HEK293 (cell line): ENCODE measurements around the gene ATP6V0B.

ENCODE experiments used
- GLI2 ChIP-seq: fragments of 450-650 bp; formaldehyde crosslinking; IDR thresholded peaks from 2 replicates; pipeline ENCODE4; 2017; ENCODE audit warnings: missing biosample characterization, missing genetic modification characterization, low read depth, borderline replicate concordance
- GLIS1 ChIP-seq: fragments of 450-650 bp; formaldehyde crosslinking; IDR thresholded peaks from 2 replicates; pipeline ENCODE4 v1.5.1; 2016; ENCODE audit warnings: missing biosample characterization, missing genetic modification characterization
- HOXA7 ChIP-seq: sonication (generic); formaldehyde crosslinking; IDR thresholded peaks from 2 replicates; pipeline ENCODE4 v1.8.1; 2022; ENCODE audit warnings: missing genetic modification reagents, borderline replicate concordance
- KLF16 ChIP-seq: fragments of 450-650 bp; formaldehyde crosslinking; IDR thresholded peaks from 2 replicates; pipeline ENCODE4 v1.5.1; 2017; ENCODE audit warnings: missing biosample characterization, missing genetic modification characterization
- KLF7 ChIP-seq: fragments of 450-650 bp; formaldehyde crosslinking; IDR thresholded peaks from 2 replicates; pipeline ENCODE4 v1.5.1; 2016; ENCODE audit warnings: missing biosample characterization, missing genetic modification characterization, borderline replicate concordance
- MYNN ChIP-seq: fragments of 450-650 bp; formaldehyde crosslinking; IDR thresholded peaks from 2 replicates; pipeline ENCODE4 v1.5.1; 2016; ENCODE audit warnings: missing biosample characterization, missing genetic modification characterization, borderline replicate concordance
- OSR2 ChIP-seq: fragments of 450-650 bp; formaldehyde crosslinking; IDR thresholded peaks from 2 replicates; pipeline ENCODE4 v1.5.1; 2016; ENCODE audit warnings: missing biosample characterization, missing genetic modification characterization
- REPIN1 ChIP-seq: fragments of 450-650 bp; formaldehyde crosslinking; IDR thresholded peaks from 2 replicates; pipeline ENCODE4 v1.5.1; 2017; ENCODE audit warnings: missing biosample characterization, missing genetic modification characterization, low read depth
- TCF7L2 ChIP-seq: IDR thresholded peaks from 2 replicates; pipeline ENCODE4 v1.6.1; 2011; ENCODE audit warnings: low read depth, mild to moderate bottlenecking, inconsistent platforms, low read length, moderate library complexity, borderline replicate concordance
- TRIM28 ChIP-seq: IDR thresholded peaks from 2 replicates; pipeline ENCODE4 v1.6.1; 2011; ENCODE audit warnings: low read length, control low read depth, borderline replicate concordance
- TSHZ1 ChIP-seq: fragments of 450-650 bp; formaldehyde crosslinking; IDR thresholded peaks from 2 replicates; pipeline ENCODE4 v1.5.1; 2016; ENCODE audit warnings: missing biosample characterization, missing genetic modification characterization, borderline replicate concordance
- ZBTB11 ChIP-seq: fragments of 450-650 bp; formaldehyde crosslinking; conservative IDR thresholded peaks from 2 replicates; pipeline ENCODE4 v1.5.1; 2016; ENCODE audit warnings: low read depth, missing biosample characterization, missing genetic modification characterization
- ZIC2 ChIP-seq: fragments of 450-650 bp; formaldehyde crosslinking; IDR thresholded peaks from 2 replicates; pipeline ENCODE4 v1.5.1; 2016; ENCODE audit warnings: missing biosample characterization, missing genetic modification characterization
- ZNF138 ChIP-seq: fragments of 450-650 bp; formaldehyde crosslinking; IDR thresholded peaks from 2 replicates; pipeline ENCODE4 v1.5.1; 2016; ENCODE audit warnings: missing biosample characterization, missing genetic modification characterization, borderline replicate concordance
- ZNF146 ChIP-seq: fragments of 450-650 bp; formaldehyde crosslinking; IDR thresholded peaks from 2 replicates; pipeline ENCODE4 v1.5.1; 2016; ENCODE audit warnings: missing biosample characterization, missing genetic modification characterization
- ZNF155 ChIP-seq: fragments of 450-650 bp; formaldehyde crosslinking; IDR thresholded peaks from 2 replicates; pipeline ENCODE4 v1.5.1; 2016; ENCODE audit warnings: missing biosample characterization, missing genetic modification characterization
- ZNF202 ChIP-seq: fragments of 450-650 bp; formaldehyde crosslinking; IDR thresholded peaks from 2 replicates; pipeline ENCODE4 v1.5.1; 2016; ENCODE audit warnings: missing biosample characterization, missing genetic modification characterization, borderline replicate concordance
- ZNF23 ChIP-seq: fragments of 450-650 bp; formaldehyde crosslinking; IDR thresholded peaks from 2 replicates; pipeline ENCODE4 v1.5.1; 2016; ENCODE audit warnings: missing biosample characterization, missing genetic modification characterization, borderline replicate concordance
- ZNF341 ChIP-seq: fragments of 450-650 bp; formaldehyde crosslinking; IDR thresholded peaks from 2 replicates; pipeline ENCODE4; 2016; ENCODE audit warnings: low read depth, missing biosample characterization, missing genetic modification characterization
- ZNF501 ChIP-seq: fragments of 450-650 bp; formaldehyde crosslinking; IDR thresholded peaks from 2 replicates; pipeline ENCODE4 v1.5.1; 2016; ENCODE audit warnings: missing biosample characterization, missing genetic modification characterization
- ZNF521 ChIP-seq: fragments of 450-650 bp; formaldehyde crosslinking; IDR thresholded peaks from 2 replicates; pipeline ENCODE4 v1.5.1; 2017; ENCODE audit warnings: missing biosample characterization, mild to moderate bottlenecking, missing genetic modification characterization
- ZNF549 ChIP-seq: fragments of 450-650 bp; IDR thresholded peaks from 2 replicates; pipeline ENCODE4 v1.5.1; 2018; ENCODE audit warnings: missing biosample characterization, missing genetic modification characterization, mild to moderate bottlenecking, inconsistent platforms, moderate library complexity
- ZNF571 ChIP-seq: fragments of 450-650 bp; formaldehyde crosslinking; IDR thresholded peaks from 2 replicates; pipeline ENCODE4 v1.5.0; 2017; ENCODE audit warnings: missing biosample characterization, missing genetic modification characterization
- ZNF600 ChIP-seq: fragments of 450-650 bp; formaldehyde crosslinking; IDR thresholded peaks from 2 replicates; pipeline ENCODE4 v1.5.1; 2016; ENCODE audit warnings: missing biosample characterization, missing genetic modification characterization
- ZNF621 ChIP-seq: fragments of 450-650 bp; formaldehyde crosslinking; IDR thresholded peaks from 2 replicates; pipeline ENCODE4 v1.5.1; 2017; ENCODE audit warnings: missing biosample characterization, missing genetic modification characterization
- ZNF645 ChIP-seq: fragments of 450-650 bp; formaldehyde crosslinking; IDR thresholded peaks from 2 replicates; pipeline ENCODE4; 2016; ENCODE audit warnings: missing biosample characterization, missing genetic modification characterization
- ZNF768 ChIP-seq: fragments of 450-650 bp; formaldehyde crosslinking; IDR thresholded peaks from 2 replicates; pipeline ENCODE4 v1.5.1; 2018; ENCODE audit warnings: missing biosample characterization, mild to moderate bottlenecking, missing genetic modification characterization
- ZNF776 ChIP-seq: fragments of 450-650 bp; formaldehyde crosslinking; IDR thresholded peaks from 2 replicates; pipeline ENCODE4 v1.5.0; 2017; ENCODE audit warnings: missing biosample characterization, missing genetic modification characterization, borderline replicate concordance
- TF ChIP-seq, protein P1 (sequence below): fragments of 450-650 bp; formaldehyde crosslinking; IDR thresholded peaks from 2 replicates; pipeline ENCODE4 v1.5.1; 2016; ENCODE audit warnings: missing biosample characterization, missing genetic modification characterization
- TF ChIP-seq, protein P2 (sequence below): fragments of 450-650 bp; formaldehyde crosslinking; IDR thresholded peaks from 2 replicates; pipeline ENCODE4 v1.5.1; 2016; ENCODE audit warnings: missing biosample characterization, missing genetic modification characterization

The ATP6V0B gene

DNA sequence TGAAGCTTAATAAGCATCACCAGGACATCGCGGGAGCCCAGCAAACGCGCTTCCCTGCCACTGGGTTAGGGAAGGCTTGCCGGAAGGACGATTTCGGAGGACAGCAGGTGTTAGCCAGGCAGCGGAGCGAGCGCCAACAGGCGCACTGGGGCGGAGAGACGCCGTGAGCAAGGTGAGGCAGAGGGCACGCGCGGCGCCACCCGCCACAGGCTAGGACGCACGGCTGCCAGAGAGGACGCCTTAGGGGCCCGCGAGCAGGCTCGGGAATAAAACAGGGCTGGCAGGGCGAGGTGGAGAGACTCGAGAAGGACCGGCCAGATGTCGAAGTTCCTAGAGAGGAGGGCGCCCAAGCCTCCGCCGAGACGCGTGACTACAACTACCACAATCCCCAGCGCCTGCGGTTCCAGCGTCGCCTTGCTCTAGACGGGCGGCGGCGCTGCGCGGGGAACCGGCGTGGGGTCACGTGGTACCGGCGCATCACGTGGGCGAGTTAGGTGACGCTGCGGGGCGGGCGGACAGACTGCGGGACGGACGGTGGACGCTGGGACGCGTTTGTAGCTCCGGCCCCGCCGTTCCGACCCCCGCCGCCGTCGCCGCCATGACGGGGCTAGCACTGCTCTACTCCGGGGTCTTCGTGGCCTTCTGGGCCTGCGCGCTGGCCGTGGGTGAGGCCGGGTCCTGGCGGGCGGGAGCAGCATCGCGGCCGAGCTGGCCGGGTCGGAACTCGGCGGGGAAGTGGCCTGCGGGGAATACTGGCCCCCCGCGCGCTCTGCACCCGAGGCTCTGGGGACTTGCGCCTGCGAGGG, at the start of gene ATP6V0B (continued):
- TF ChIP-seq ZNF155 (tag by site-specific recombination) (no peak), ZNF645 (tag by site-specific recombination) (no peak), ZNF146 (no peak), ZBTB11 (tag by site-specific recombination) (peak; percentile 91), ZNF549 (no peak), ZNF138 (tag by site-specific recombination) (no peak), ZNF776 (tag by site-specific recombination) (no peak), ZNF621 (tag by site-specific recombination) (no peak), TCF7L2 (no peak), KLF16 (tag by site-specific recombination) (no peak; the same call in 1 of the 2 replicates), TRIM28 (peak; percentile 54; the same call in 1 of the 2 replicates), ZNF341 (tag by site-specific recombination) (peak; percentile 83), GLIS1 (tag by site-specific recombination) (peak; percentile 71), ZNF768 (tag by site-specific recombination) (no peak), ZNF600 (tag by site-specific recombination) (peak; percentile 57), KLF7 (tag by site-specific recombination) (no peak), OSR2 (no peak), ZNF202 (no peak), REPIN1 (tag by site-specific recombination) (no peak), ZNF521 (tag by site-specific recombination) (no peak), ZIC2 (tag by site-specific recombination) (peak; percentile 80), TSHZ1 (tag by site-specific recombination) (no peak), ZNF23 (tag by site-specific recombination) (no peak), MYNN (tag by site-specific recombination) (no peak), HOXA7 (CRISPR knock-in tag) (no peak), ZNF501 (tag by site-specific recombination) (peak; percentile 77), ZNF571 (tag by site-specific recombination) (no peak), GLI2 (tag by site-specific recombination) (no peak)
- TF ChIP-seq, protein P1, sequence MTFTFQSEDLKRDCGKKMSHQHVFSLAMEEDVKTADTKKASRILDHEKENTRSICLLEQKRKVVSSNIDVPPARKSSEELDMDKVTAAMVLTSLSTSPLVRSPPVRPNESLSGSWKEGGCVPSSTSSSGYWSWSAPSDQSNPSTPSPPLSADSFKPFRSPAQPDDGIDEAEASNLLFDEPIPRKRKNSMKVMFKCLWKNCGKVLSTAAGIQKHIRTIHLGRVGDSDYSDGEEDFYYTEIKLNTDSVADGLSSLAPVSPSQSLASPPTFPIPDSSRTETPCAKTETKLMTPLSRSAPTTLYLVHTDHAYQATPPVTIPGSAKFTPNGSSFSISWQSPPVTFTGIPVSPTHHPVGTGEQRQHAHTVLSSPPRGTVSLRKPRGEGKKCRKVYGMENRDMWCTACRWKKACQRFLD, result peak; percentile 97
- TF ChIP-seq, protein P2, sequence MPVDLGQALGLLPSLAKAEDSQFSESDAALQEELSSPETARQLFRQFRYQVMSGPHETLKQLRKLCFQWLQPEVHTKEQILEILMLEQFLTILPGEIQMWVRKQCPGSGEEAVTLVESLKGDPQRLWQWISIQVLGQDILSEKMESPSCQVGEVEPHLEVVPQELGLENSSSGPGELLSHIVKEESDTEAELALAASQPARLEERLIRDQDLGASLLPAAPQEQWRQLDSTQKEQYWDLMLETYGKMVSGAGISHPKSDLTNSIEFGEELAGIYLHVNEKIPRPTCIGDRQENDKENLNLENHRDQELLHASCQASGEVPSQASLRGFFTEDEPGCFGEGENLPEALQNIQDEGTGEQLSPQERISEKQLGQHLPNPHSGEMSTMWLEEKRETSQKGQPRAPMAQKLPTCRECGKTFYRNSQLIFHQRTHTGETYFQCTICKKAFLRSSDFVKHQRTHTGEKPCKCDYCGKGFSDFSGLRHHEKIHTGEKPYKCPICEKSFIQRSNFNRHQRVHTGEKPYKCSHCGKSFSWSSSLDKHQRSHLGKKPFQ (tag by site-specific recombination), result no peak
